GM23338 (cell line): ENCODE data around the gene FN3KRP. TPM values are rescaled to one million over a fixed set of nuclear protein-coding genes. Genes with fewer than 3 reads are reported as not detected.
A peak's percentile ranks its signal among the peaks of the same experiment; 100 is the strongest.

Source experiments
- ATAC-seq: fragments of 200-7000 bp; cut with Tn5 transposase; 3 replicates; pipeline ENCODE4 v1.9.1; 2020
- DNase-seq: peaks from one replicate; pipeline ENCODE4 v3.0.0-alpha.2; 2015; ENCODE audit warnings: low spot score
- H2AFZ ChIP-seq: fragments of 200-600 bp; sonication (generic); 2 replicates; pipeline ENCODE4 v1.8.0; 2016; ENCODE audit warnings: antibody characterized with exemption, mild to moderate bottlenecking, moderate library complexity
- H3F3A ChIP-seq: fragments of 200-600 bp; sonication (generic); replicated peaks from 2 replicates; pipeline ENCODE4 v1.8.0; 2017; ENCODE audit warnings: antibody characterized with exemption, mixed run types, low read depth
- H3K27ac ChIP-seq: fragments of 200-600 bp; sonication (generic); 2 replicates; pipeline ENCODE4 v1.6.1; 2016; ENCODE audit warnings: low read depth
- H3K27me3 ChIP-seq: fragments of 200-600 bp; sonication (generic); 2 replicates; pipeline ENCODE4 v1.8.0; 2016; ENCODE audit warnings: mild to moderate bottlenecking, mixed run types, moderate library complexity; ENCODE audit not compliant: insufficient read depth
- H3K36me3 ChIP-seq: fragments of 200-600 bp; sonication (generic); 2 replicates; pipeline ENCODE4 v1.8.0; 2016; ENCODE audit warnings: mild to moderate bottlenecking; ENCODE audit not compliant: insufficient read depth
- H3K4me1 ChIP-seq: fragments of 200-600 bp; sonication (generic); 2 replicates; pipeline ENCODE4 v1.8.0; 2016; ENCODE audit warnings: mild to moderate bottlenecking, moderate library complexity; ENCODE audit not compliant: insufficient read depth
- H3K4me2 ChIP-seq: fragments of 200-600 bp; sonication (generic); 2 replicates; pipeline ENCODE4 v1.7.1; 2017; ENCODE audit warnings: mixed run types
- H3K4me3 ChIP-seq: fragments of 200-600 bp; sonication (generic); 2 replicates; pipeline ENCODE4 v1.6.1; 2016; ENCODE audit warnings: mixed run types
- H3K79me2 ChIP-seq: fragments of 200-600 bp; sonication (generic); replicated peaks from 2 replicates; pipeline ENCODE4 v1.8.0; 2017; ENCODE audit warnings: mild to moderate bottlenecking; ENCODE audit not compliant: insufficient read depth
- H3K9me2 ChIP-seq: fragments of 200-600 bp; sonication (generic); 2 replicates; pipeline ENCODE4 v1.8.0; 2017; ENCODE audit not compliant: insufficient read depth
- H4K20me1 ChIP-seq: fragments of 200-600 bp; sonication (generic); replicated peaks from 2 replicates; pipeline ENCODE4 v1.8.0; 2017; ENCODE audit warnings: mild to moderate bottlenecking; ENCODE audit not compliant: insufficient read depth
- H3K27ac Mint-ChIP-seq: 2 replicates; pipeline ENCODE4 v1.8.0; 2020; ENCODE audit warnings: inconsistent platforms, mild to moderate bottlenecking, moderate library complexity, mixed read lengths
- H3K27me3 Mint-ChIP-seq: 3 replicates; pipeline ENCODE4 v1.8.0; 2022; ENCODE audit warnings: low read depth, mild to moderate bottlenecking, moderate library complexity, mixed read lengths, inconsistent platforms; ENCODE audit not compliant: insufficient read depth, poor library complexity
- H3K36me3 Mint-ChIP-seq: 3 replicates; pipeline ENCODE4 v1.8.0; 2021; ENCODE audit warnings: low read depth, mild to moderate bottlenecking, inconsistent platforms, moderate library complexity, mixed read lengths
- H3K4me1 Mint-ChIP-seq: 3 replicates; pipeline ENCODE4 v1.8.0; 2020; ENCODE audit warnings: mild to moderate bottlenecking, inconsistent platforms, mixed read lengths
- H3K4me3 Mint-ChIP-seq: 3 replicates; pipeline ENCODE4 v1.8.0; 2021; ENCODE audit warnings: moderate library complexity, mild to moderate bottlenecking, inconsistent platforms, mixed read lengths
- H3K9me3 Mint-ChIP-seq: 3 replicates; pipeline ENCODE4 v1.8.0; 2020; ENCODE audit warnings: moderate library complexity, mild to moderate bottlenecking, inconsistent platforms, mixed read lengths
- CREB1 ChIP-seq: fragments of 250-450 bp; sonication (Bioruptor Pico); IDR thresholded peaks from 2 replicates; pipeline ENCODE4 v1.5.0; 2020; ENCODE audit warnings: low read depth, mild to moderate bottlenecking, moderate library complexity
- ETS1 ChIP-seq: IDR thresholded peaks from 2 replicates; pipeline ENCODE4 v1.6.1; 2016; ENCODE audit warnings: antibody characterized with exemption
- EZH2 ChIP-seq: fragments of 200-600 bp; sonication (generic); IDR thresholded peaks from one replicate; pipeline ENCODE4 v1.8.0; 2017; ENCODE audit warnings: antibody characterized with exemption, mild to moderate bottlenecking, low read depth; ENCODE audit not compliant: unreplicated experiment
- EZH2phosphoT487 ChIP-seq: fragments of 200-600 bp; sonication (generic); IDR thresholded peaks from one replicate; pipeline ENCODE4 v1.8.1; 2018; ENCODE audit warnings: antibody characterized with exemption; ENCODE audit not compliant: unreplicated experiment
- JUNB ChIP-seq: IDR thresholded peaks from one replicate; pipeline ENCODE4 v1.6.1; 2016; ENCODE audit warnings: antibody characterized with exemption; ENCODE audit not compliant: unreplicated experiment
- NANOG ChIP-seq: IDR thresholded peaks from 2 replicates; pipeline ENCODE4 v1.6.1; 2016; ENCODE audit warnings: antibody characterized with exemption, borderline replicate concordance
- POLR2AphosphoS5 ChIP-seq: IDR thresholded peaks from 2 replicates; pipeline ENCODE4 v1.6.1; 2016; ENCODE audit warnings: antibody characterized with exemption, low read depth
- STAT1 ChIP-seq: IDR thresholded peaks from one replicate; pipeline ENCODE4 v1.6.1; 2016; ENCODE audit warnings: antibody characterized with exemption; ENCODE audit not compliant: unreplicated experiment
- ZNF114 ChIP-seq: fragments of 250-450 bp; sonication (Bioruptor Pico); IDR thresholded peaks from 2 replicates; pipeline ENCODE4 v1.5.0; 2020; ENCODE audit warnings: mild to moderate bottlenecking, moderate library complexity
- ZNF331 ChIP-seq: fragments of 250-450 bp; sonication (Bioruptor Pico); IDR thresholded peaks from 2 replicates; pipeline ENCODE4 v1.5.0; 2020; ENCODE audit warnings: low read depth, mild to moderate bottlenecking, moderate library complexity
- polyA plus RNA-seq: library from polyadenylated mRNA; unstranded; fragments of >200 nt; fragmentation: Nextera tagmentation; extraction: Ambion mirVana; gene quantifications from 2 replicates; pipeline ENCODE4 v1.2.1, GENCODE V29; 2016
- total RNA-seq: library from RNA; depleted of rRNA; stranded (reverse); fragments of >200 nt; shearing (Covaris generic); gene quantifications from 2 replicates; pipeline ENCODE4 v1.2.3, GENCODE V29; 2014
- TF ChIP-seq, protein P1 (sequence below), 2 experiments: fragments of 200-600 bp in 1 of 2; sonication (generic) in 1 of 2; conservative IDR thresholded peaks; 2 replicates each; pipeline versions ENCODE4 v1.5.1 to v1.6.1; 2016 to 2017; ENCODE audit warnings: antibody characterized with exemption in 2 of 2, low read depth in 2 of 2, mild to moderate bottlenecking in 2 of 2, moderate library complexity in 1 of 2
- TF ChIP-seq, protein P2 (sequence below): IDR thresholded peaks from one replicate; pipeline ENCODE4 v1.6.1; 2018; ENCODE audit warnings: antibody characterized with exemption; ENCODE audit not compliant: unreplicated experiment
- TF ChIP-seq, protein P3 (sequence below): fragments of 250-450 bp; sonication (Bioruptor Pico); IDR thresholded peaks from 2 replicates; pipeline ENCODE4 v1.5.0; 2020; ENCODE audit warnings: mild to moderate bottlenecking, moderate library complexity

Gene FN3KRP
- total and polyA plus RNA-seq, 2 experiments from 2014 or later: 15.9 to 16.7 TPM

DNA sequence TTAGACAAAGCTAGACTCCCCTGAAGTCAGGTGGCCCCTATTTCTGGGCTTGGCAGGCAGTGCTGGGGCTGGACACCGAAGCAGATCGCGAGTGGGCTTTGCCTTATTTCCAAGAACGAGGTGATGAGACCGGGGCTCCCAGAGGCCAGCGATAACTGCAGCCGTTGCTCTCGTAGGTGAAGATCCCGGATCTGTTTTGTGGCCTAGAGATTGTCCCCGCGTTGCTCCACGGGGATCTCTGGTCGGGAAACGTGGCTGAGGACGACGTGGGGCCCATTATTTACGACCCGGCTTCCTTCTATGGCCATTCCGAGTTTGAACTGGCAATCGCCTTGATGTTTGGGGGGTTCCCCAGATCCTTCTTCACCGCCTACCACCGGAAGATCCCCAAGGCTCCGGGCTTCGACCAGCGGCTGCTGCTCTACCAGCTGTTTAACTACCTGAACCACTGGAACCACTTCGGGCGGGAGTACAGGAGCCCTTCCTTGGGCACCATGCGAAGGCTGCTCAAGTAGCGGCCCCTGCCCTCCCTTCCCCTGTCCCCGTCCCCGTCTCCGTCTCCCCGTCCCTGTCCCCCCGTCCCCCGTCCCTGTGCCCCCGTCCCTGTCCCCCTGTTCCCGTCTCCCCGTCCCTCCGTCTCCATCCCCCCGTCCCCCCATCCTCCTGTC is 33.9 kb downstream of the FN3KRP start:
- peaks cover 12% of the 10 kb centered on the region for H3K4me1 ChIP-seq
- no peak overlapping the region for H3K27ac ChIP-seq
- peak overlapping the region; percentile 79 for H3K4me2 ChIP-seq
- peaks cover 25% of the 10 kb centered on the region for H3K36me3 Mint-ChIP-seq
- H4K20me1 ChIP-seq: no peaks in the 10 kb centered on the region
- ATAC-seq (peak; percentile 16), DNase-seq (peak; percentile 78)
- H3K4me3 Mint-ChIP-seq: peak overlapping the region; percentile 70
- TF ChIP-seq NANOG (no peak), ZNF331 (CRISPR knock-in tag) (no peak), ETS1 (no peak), ZNF114 (CRISPR knock-in tag) (no peak), EZH2phosphoT487 (no peak), STAT1 (no peak), POLR2AphosphoS5 (no peak), CREB1 (CRISPR knock-in tag) (no peak), JUNB (no peak), EZH2 (no peak)
- TF ChIP-seq, protein P1, sequence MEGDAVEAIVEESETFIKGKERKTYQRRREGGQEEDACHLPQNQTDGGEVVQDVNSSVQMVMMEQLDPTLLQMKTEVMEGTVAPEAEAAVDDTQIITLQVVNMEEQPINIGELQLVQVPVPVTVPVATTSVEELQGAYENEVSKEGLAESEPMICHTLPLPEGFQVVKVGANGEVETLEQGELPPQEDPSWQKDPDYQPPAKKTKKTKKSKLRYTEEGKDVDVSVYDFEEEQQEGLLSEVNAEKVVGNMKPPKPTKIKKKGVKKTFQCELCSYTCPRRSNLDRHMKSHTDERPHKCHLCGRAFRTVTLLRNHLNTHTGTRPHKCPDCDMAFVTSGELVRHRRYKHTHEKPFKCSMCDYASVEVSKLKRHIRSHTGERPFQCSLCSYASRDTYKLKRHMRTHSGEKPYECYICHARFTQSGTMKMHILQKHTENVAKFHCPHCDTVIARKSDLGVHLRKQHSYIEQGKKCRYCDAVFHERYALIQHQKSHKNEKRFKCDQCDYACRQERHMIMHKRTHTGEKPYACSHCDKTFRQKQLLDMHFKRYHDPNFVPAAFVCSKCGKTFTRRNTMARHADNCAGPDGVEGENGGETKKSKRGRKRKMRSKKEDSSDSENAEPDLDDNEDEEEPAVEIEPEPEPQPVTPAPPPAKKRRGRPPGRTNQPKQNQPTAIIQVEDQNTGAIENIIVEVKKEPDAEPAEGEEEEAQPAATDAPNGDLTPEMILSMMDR (conservative IDR thresholded peaks at IDR 0.05; ENCODE audit: low read depth in 2 of 2): no peak
- TF ChIP-seq, protein P2, sequence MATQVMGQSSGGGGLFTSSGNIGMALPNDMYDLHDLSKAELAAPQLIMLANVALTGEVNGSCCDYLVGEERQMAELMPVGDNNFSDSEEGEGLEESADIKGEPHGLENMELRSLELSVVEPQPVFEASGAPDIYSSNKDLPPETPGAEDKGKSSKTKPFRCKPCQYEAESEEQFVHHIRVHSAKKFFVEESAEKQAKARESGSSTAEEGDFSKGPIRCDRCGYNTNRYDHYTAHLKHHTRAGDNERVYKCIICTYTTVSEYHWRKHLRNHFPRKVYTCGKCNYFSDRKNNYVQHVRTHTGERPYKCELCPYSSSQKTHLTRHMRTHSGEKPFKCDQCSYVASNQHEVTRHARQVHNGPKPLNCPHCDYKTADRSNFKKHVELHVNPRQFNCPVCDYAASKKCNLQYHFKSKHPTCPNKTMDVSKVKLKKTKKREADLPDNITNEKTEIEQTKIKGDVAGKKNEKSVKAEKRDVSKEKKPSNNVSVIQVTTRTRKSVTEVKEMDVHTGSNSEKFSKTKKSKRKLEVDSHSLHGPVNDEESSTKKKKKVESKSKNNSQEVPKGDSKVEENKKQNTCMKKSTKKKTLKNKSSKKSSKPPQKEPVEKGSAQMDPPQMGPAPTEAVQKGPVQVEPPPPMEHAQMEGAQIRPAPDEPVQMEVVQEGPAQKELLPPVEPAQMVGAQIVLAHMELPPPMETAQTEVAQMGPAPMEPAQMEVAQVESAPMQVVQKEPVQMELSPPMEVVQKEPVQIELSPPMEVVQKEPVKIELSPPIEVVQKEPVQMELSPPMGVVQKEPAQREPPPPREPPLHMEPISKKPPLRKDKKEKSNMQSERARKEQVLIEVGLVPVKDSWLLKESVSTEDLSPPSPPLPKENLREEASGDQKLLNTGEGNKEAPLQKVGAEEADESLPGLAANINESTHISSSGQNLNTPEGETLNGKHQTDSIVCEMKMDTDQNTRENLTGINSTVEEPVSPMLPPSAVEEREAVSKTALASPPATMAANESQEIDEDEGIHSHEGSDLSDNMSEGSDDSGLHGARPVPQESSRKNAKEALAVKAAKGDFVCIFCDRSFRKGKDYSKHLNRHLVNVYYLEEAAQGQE: no peak
- TF ChIP-seq, protein P3, sequence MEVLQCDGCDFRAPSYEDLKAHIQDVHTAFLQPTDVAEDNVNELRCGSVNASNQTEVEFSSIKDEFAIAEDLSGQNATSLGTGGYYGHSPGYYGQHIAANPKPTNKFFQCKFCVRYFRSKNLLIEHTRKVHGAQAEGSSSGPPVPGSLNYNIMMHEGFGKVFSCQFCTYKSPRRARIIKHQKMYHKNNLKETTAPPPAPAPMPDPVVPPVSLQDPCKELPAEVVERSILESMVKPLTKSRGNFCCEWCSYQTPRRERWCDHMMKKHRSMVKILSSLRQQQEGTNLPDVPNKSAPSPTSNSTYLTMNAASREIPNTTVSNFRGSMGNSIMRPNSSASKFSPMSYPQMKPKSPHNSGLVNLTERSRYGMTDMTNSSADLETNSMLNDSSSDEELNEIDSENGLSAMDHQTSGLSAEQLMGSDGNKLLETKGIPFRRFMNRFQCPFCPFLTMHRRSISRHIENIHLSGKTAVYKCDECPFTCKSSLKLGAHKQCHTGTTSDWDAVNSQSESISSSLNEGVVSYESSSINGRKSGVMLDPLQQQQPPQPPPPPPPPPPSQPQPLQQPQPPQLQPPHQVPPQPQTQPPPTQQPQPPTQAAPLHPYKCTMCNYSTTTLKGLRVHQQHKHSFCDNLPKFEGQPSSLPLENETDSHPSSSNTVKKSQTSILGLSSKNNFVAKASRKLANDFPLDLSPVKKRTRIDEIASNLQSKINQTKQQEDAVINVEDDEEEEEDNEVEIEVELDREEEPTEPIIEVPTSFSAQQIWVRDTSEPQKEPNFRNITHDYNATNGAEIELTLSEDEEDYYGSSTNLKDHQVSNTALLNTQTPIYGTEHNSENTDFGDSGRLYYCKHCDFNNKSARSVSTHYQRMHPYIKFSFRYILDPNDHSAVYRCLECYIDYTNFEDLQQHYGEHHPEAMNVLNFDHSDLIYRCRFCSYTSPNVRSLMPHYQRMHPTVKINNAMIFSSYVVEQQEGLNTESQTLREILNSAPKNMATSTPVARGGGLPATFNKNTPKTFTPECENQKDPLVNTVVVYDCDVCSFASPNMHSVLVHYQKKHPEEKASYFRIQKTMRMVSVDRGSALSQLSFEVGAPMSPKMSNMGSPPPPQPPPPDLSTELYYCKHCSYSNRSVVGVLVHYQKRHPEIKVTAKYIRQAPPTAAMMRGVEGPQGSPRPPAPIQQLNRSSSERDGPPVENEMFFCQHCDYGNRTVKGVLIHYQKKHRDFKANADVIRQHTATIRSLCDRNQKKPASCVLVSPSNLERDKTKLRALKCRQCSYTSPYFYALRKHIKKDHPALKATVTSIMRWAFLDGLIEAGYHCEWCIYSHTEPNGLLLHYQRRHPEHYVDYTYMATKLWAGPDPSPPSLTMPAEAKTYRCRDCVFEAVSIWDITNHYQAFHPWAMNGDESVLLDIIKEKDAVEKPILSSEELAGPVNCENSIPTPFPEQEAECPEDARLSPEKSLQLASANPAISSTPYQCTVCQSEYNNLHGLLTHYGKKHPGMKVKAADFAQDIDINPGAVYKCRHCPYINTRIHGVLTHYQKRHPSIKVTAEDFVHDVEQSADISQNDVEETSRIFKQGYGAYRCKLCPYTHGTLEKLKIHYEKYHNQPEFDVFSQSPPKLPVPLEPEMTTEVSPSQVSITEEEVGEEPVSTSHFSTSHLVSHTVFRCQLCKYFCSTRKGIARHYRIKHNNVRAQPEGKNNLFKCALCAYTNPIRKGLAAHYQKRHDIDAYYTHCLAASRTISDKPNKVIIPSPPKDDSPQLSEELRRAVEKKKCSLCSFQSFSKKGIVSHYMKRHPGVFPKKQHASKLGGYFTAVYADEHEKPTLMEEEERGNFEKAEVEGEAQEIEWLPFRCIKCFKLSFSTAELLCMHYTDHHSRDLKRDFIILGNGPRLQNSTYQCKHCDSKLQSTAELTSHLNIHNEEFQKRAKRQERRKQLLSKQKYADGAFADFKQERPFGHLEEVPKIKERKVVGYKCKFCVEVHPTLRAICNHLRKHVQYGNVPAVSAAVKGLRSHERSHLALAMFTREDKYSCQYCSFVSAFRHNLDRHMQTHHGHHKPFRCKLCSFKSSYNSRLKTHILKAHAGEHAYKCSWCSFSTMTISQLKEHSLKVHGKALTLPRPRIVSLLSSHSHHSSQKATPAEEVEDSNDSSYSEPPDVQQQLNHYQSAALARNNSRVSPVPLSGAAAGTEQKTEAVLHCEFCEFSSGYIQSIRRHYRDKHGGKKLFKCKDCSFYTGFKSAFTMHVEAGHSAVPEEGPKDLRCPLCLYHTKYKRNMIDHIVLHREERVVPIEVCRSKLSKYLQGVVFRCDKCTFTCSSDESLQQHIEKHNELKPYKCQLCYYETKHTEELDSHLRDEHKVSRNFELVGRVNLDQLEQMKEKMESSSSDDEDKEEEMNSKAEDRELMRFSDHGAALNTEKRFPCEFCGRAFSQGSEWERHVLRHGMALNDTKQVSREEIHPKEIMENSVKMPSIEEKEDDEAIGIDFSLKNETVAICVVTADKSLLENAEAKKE (CRISPR knock-in tag): no peak
- H3K27ac Mint-ChIP-seq: no peak overlapping the region
- H2AFZ ChIP-seq: no peak overlapping the region; the same call in 1 of the 2 replicates
- peaks cover 25% of the 10 kb centered on the region for H3K4me1 Mint-ChIP-seq
- peaks cover 7% of the 10 kb centered on the region; the same call in 1 of the 2 replicates for H3K36me3 ChIP-seq
- H3K9me3 Mint-ChIP-seq: peaks cover 20% of the 10 kb centered on the region
- 0 out of 2 replicates have a peak, but pooled peaks cover 5% of the 10 kb centered on the region for H3F3A ChIP-seq
- peaks cover 18% of the 10 kb centered on the region for H3K79me2 ChIP-seq
- peak overlapping the region; percentile 57 for H3K4me3 ChIP-seq
- peaks cover 17% of the 10 kb centered on the region for H3K27me3 ChIP-seq
- H3K27me3 Mint-ChIP-seq: peaks cover 19% of the 10 kb centered on the region
- H3K9me2 ChIP-seq: 0 out of 2 replicates have a peak, but pooled peaks cover 1% of the 10 kb centered on the region
